ENCODE results near the gene LNPK. TPM values are rescaled to one million over a fixed set of nuclear protein-coding genes. Genes with fewer than 3 reads are reported as not detected.

Gene LNPK
- polyA plus RNA-seq, 3 donors, result 8.1 to 15.3 (median 11.7) TPM

GRCh38 chr2:175932675-175933074, 69.4 kb downstream of the LNPK start:
- no peaks in the 10 kb centered on the region for H3K79me2 ChIP-seq (ENCODE audit: insufficient read depth, low read length)
- no peak for TF ChIP-seq CTCF (IDR thresholded peaks at IDR 0.05)
- H2AFZ ChIP-seq (ENCODE audit: insufficient read depth, low read depth, low read length, poor library complexity, severe bottlenecking), result no peak overlapping the region
- no peaks in the 10 kb centered on the region for H3K4me1 ChIP-seq (ENCODE audit: control insufficient read depth in 1 of 2, insufficient read depth in 2 of 2, low read length in 2 of 2)
- H3K9me3 Mint-ChIP-seq, result no peaks in the 10 kb centered on the region
- H3K9me3 ChIP-seq (replicated peaks in 1 of 2; ENCODE audit: control insufficient read depth in 1 of 2, insufficient read depth in 1 of 2, low read length in 2 of 2), result no peaks in the 10 kb centered on the region
- WGBS (ENCODE audit: insufficient coverage), result no CpG with 5 or more reads among the region's 2 CpGs
- peaks cover 22 to 59% of the 10 kb centered on the region in 2 donors for H3K36me3 ChIP-seq (replicated peaks in 1 of 2; ENCODE audit: control insufficient read depth in 1 of 2, insufficient read depth in 2 of 2, low read length in 2 of 2)
- no peak for DNase-seq
- no peak overlapping the region for H3K4me3 Mint-ChIP-seq
- peaks cover 44 to 49% of the 10 kb centered on the region in 2 donors for H3K36me3 Mint-ChIP-seq
- intact Hi-C loops (cut with micrococcal nuclease), result no loop called here
- no peaks in the 10 kb centered on the region for H3K4me1 Mint-ChIP-seq
- no peak overlapping the region for H3K9ac ChIP-seq (ENCODE audit: insufficient read depth, low read length, poor library complexity, severe bottlenecking)
- H3K27ac ChIP-seq (ENCODE audit: low read depth in 1 of 2, low read length in 2 of 2), result no peak overlapping the region
- no peak overlapping the region for H3K4me3 ChIP-seq (replicated peaks in 1 of 3; ENCODE audit: low read depth in 2 of 3, low read length in 3 of 3)
- H3K27me3 ChIP-seq (ENCODE audit: control insufficient read depth in 2 of 2, insufficient read depth in 2 of 2, low read length in 2 of 2), result no peaks in the 10 kb centered on the region
- no peaks in the 10 kb centered on the region for H3K27me3 Mint-ChIP-seq (ENCODE audit: low read depth in 3 of 3)
- H3K4me2 ChIP-seq (replicated peaks; ENCODE audit: extremely low read depth, low read length, poor library complexity, severe bottlenecking), result no peak overlapping the region
- H4K20me1 ChIP-seq (ENCODE audit: insufficient read depth, low read length), result no peaks in the 10 kb centered on the region
- H3K27ac Mint-ChIP-seq, result no peak overlapping the region

DNA sequence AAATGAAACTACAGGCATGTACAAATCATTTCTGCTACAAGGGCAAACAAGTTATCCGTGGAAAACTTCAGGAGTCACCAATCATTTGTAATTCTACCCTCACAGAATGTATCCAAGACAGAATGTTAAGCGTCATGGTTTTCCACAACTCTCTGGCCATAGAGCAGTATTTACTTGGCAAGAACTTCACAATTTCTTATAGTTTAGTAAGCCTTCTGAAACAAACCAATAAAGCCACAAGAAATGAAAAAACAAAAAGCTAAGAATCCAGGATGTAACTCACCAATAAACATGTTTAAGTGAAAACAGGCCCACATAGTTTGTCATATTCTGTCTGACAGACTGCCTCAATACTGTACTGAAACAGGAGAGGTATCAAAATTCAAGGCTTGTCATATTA, 70.3 kb downstream of the LNPK start:
- no peak overlapping the region for H3K4me3 Mint-ChIP-seq
- Histone ChIP-seq H3K27me3 (ENCODE audit: control insufficient read depth in 2 of 2, insufficient read depth in 2 of 2, low read length in 2 of 2) (no peaks in the 10 kb centered on the region), H4K20me1 (ENCODE audit: insufficient read depth, low read length) (no peaks in the 10 kb centered on the region), H3K4me1 (ENCODE audit: control insufficient read depth in 1 of 2, insufficient read depth in 2 of 2, low read length in 2 of 2) (no peaks in the 10 kb centered on the region), H3K9me3 (replicated peaks in 1 of 2; ENCODE audit: control insufficient read depth in 1 of 2, insufficient read depth in 1 of 2, low read length in 2 of 2) (no peaks in the 10 kb centered on the region), H3K27ac (ENCODE audit: low read depth in 1 of 2, low read length in 2 of 2) (no peak overlapping the region), H3K79me2 (ENCODE audit: insufficient read depth, low read length) (no peaks in the 10 kb centered on the region), H2AFZ (ENCODE audit: insufficient read depth, low read depth, low read length, poor library complexity, severe bottlenecking) (no peak overlapping the region), H3K9ac (ENCODE audit: insufficient read depth, low read length, poor library complexity, severe bottlenecking) (no peak overlapping the region), H3K4me3 (replicated peaks in 1 of 3; ENCODE audit: low read depth in 2 of 3, low read length in 3 of 3) (no peak overlapping the region), H3K4me2 (replicated peaks; ENCODE audit: extremely low read depth, low read length, poor library complexity, severe bottlenecking) (no peak overlapping the region), H3K36me3 (replicated peaks in 1 of 2; ENCODE audit: control insufficient read depth in 1 of 2, insufficient read depth in 2 of 2, low read length in 2 of 2) (peaks cover 18 to 50% of the 10 kb centered on the region in 2 donors)
- H3K9me3 Mint-ChIP-seq, result no peaks in the 10 kb centered on the region
- H3K27me3 Mint-ChIP-seq (ENCODE audit: low read depth in 3 of 3), result peaks cover 0 to 1% (median 0%) of the 10 kb centered on the region in 3 donors
- no peak for TF ChIP-seq CTCF (IDR thresholded peaks at IDR 0.05)
- peaks cover 43 to 49% of the 10 kb centered on the region in 2 donors for H3K36me3 Mint-ChIP-seq
- H3K4me1 Mint-ChIP-seq, result no peaks in the 10 kb centered on the region
- intact Hi-C loops (cut with micrococcal nuclease), result no loop called here
- 100% methylated on average over 1 of the region's 2 CpGs for WGBS (ENCODE audit: insufficient coverage)
- no peak for DNase-seq
- no peak overlapping the region for H3K27ac Mint-ChIP-seq

All from CD14-positive monocyte (primary cell).